Osteoblast (primary cell): Measurements from ENCODE around the gene MYH10. TPM values are rescaled to one million over a fixed set of nuclear protein-coding genes. Genes with fewer than 3 reads are reported as not detected.

Experiments
- DNase-seq: peaks from one replicate; pipeline ENCODE4 v3.0.0; 2011; ENCODE audit warnings: low spot score, mixed read lengths; ENCODE audit not compliant: insufficient read length; ENCODE audit errors: missing footprints
- H2AFZ ChIP-seq: 2 replicates; pipeline ENCODE4 v1.6.0; 2011; ENCODE audit warnings: mild to moderate bottlenecking, low read length
- H3K27ac ChIP-seq: 2 replicates; pipeline ENCODE4 v1.5.1; 2011; ENCODE audit warnings: mild to moderate bottlenecking, low read depth, low read length, moderate library complexity
- H3K27me3 ChIP-seq: 2 replicates; pipeline ENCODE4 v1.6.0; 2012; ENCODE audit warnings: mild to moderate bottlenecking, control low read depth, inconsistent platforms, low read length, moderate library complexity; ENCODE audit not compliant: insufficient read depth
- H3K36me3 ChIP-seq: 2 replicates; pipeline ENCODE4 v1.5.1; 2011; ENCODE audit warnings: mild to moderate bottlenecking, low read length, control low read depth, moderate library complexity; ENCODE audit not compliant: insufficient read depth
- H3K4me1 ChIP-seq: 2 replicates; pipeline ENCODE4 v1.5.1; 2011; ENCODE audit warnings: mild to moderate bottlenecking, low read length, control low read depth, moderate library complexity; ENCODE audit not compliant: insufficient read depth
- H3K4me2 ChIP-seq: 2 replicates; pipeline ENCODE4 v1.6.0; 2011; ENCODE audit warnings: mild to moderate bottlenecking, low read length; ENCODE audit not compliant: insufficient read depth
- H3K4me3 ChIP-seq: fragments of 200-600 bp; sonication (generic); 3 replicates; pipeline ENCODE4 v1.5.1; 2012; ENCODE audit warnings: mild to moderate bottlenecking, low read length, inconsistent platforms; ENCODE audit not compliant: insufficient read depth
- H3K79me2 ChIP-seq: 2 replicates; pipeline ENCODE4 v1.6.0; 2012; ENCODE audit warnings: mild to moderate bottlenecking, low read length, control low read depth, inconsistent platforms; ENCODE audit not compliant: insufficient read depth
- H3K9me3 ChIP-seq: 2 replicates; pipeline ENCODE4 v1.5.1; 2011; ENCODE audit warnings: low read depth, low read length, control low read depth
- H4K20me1 ChIP-seq: 2 replicates; pipeline ENCODE4 v1.6.0; 2012; ENCODE audit warnings: mild to moderate bottlenecking, low read length, control low read depth; ENCODE audit not compliant: insufficient read depth
- CTCF ChIP-seq: IDR thresholded peaks from 2 replicates; pipeline ENCODE4 v1.5.1; 2011; ENCODE audit warnings: mild to moderate bottlenecking, low read depth, low read length, moderate library complexity; ENCODE audit errors: extremely low read depth
- total RNA-seq: library from RNA; depleted of rRNA; stranded (reverse); fragments of >200 nt; gene quantifications from 2 replicates; pipeline ENCODE4 v1.2.3, GENCODE V29; 2012

The MYH10 gene
- total RNA-seq, 1 donor = 40.9 TPM

DNA sequence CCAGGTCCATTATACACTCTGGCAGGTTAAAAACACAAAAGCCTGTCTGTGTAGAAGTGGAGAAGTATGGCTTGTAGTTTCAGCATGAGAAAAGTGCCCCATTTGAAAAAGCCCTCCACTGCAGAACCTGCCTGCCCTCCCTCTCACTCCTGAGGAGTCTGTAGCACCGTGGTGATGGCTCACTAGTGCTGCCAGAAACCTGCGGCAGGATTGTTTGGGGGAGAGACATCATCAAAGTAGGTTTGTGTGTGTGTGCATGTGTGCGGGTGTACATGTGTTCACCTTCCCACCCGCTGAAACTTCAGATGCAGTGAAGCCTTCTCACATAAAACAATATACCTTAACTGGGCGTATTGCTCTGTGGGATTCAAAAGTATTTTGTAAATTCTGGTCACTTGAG is 168.0 kb downstream of the MYH10 start:
- Histone ChIP-seq H2AFZ (no peak overlapping the region), H4K20me1 (peaks cover 65% of the 10 kb centered on the region), H3K27me3 (no peaks in the 10 kb centered on the region), H3K9me3 (no peaks in the 10 kb centered on the region), H3K36me3 (peaks cover 79% of the 10 kb centered on the region), H3K4me3 (no peak overlapping the region), H3K27ac (peak overlapping the region; percentile 66), H3K79me2 (peaks cover 99% of the 10 kb centered on the region), H3K4me2 (no peak overlapping the region), H3K4me1 (peaks cover 10% of the 10 kb centered on the region)
- DNase-seq = no peak
- TF ChIP-seq CTCF = no peak

GRCh38 chr17:8459831-8460230 is 170.7 kb downstream of the MYH10 start:
- no peak overlapping the region for H3K4me3 ChIP-seq
- no peak overlapping the region for H2AFZ ChIP-seq
- no peaks in the 10 kb centered on the region for H3K27me3 ChIP-seq
- H3K27ac ChIP-seq = no peak overlapping the region
- peaks cover 8% of the 10 kb centered on the region for H3K4me1 ChIP-seq
- TF ChIP-seq CTCF = no peak
- no peak for DNase-seq
- H3K36me3 ChIP-seq = peaks cover 89% of the 10 kb centered on the region
- no peaks in the 10 kb centered on the region for H3K9me3 ChIP-seq
- H3K4me2 ChIP-seq = no peak overlapping the region
- H4K20me1 ChIP-seq = peaks cover 43% of the 10 kb centered on the region
- H3K79me2 ChIP-seq = peaks cover 93% of the 10 kb centered on the region

DNA sequence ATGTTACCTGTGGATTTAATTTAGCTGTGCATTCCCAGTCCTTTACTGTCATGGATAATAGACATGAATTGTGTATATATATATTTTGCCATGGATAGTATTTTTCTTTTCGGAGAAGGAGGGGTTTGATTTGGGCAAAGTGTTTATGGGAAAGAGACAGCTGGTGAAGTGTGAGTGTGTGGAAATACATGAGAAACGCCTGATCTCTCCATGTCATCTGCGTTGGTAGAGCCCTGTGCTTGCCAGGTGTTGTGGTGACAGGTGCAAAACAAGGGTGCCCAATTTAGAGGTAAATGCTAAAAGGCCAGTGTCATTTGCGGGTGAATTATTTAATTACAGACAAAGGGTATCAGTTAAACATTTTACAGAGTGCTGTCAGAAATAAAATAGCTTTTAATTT is 171.4 kb downstream of the MYH10 start:
- H3K4me3 ChIP-seq = no peak overlapping the region
- DNase-seq = no peak
- H3K9me3 ChIP-seq = no peaks in the 10 kb centered on the region
- TF ChIP-seq CTCF = no peak
- H3K79me2 ChIP-seq = peaks cover 91% of the 10 kb centered on the region
- peaks cover 8% of the 10 kb centered on the region for H3K4me1 ChIP-seq
- H3K4me2 ChIP-seq = no peak overlapping the region
- H2AFZ ChIP-seq = no peak overlapping the region
- H3K27ac ChIP-seq = no peak overlapping the region
- H3K36me3 ChIP-seq = peaks cover 89% of the 10 kb centered on the region
- H3K27me3 ChIP-seq = no peaks in the 10 kb centered on the region
- H4K20me1 ChIP-seq = peaks cover 36% of the 10 kb centered on the region

GRCh38 chr17:8458128-8458527 is 172.4 kb downstream of the MYH10 start:
- H3K36me3 ChIP-seq = peaks cover 92% of the 10 kb centered on the region

More at GRCh38 chr17:8458128-8458527, 172.4 kb downstream of the MYH10 start:
- H3K27me3 ChIP-seq = no peaks in the 10 kb centered on the region
- H3K79me2 ChIP-seq = peaks cover 84% of the 10 kb centered on the region
- H4K20me1 ChIP-seq = peaks cover 27% of the 10 kb centered on the region
- no peak for DNase-seq
- H2AFZ ChIP-seq = no peak overlapping the region
- H3K9me3 ChIP-seq = no peaks in the 10 kb centered on the region
- H3K4me2 ChIP-seq = no peak overlapping the region
- H3K4me3 ChIP-seq = no peak overlapping the region
- no peak for TF ChIP-seq CTCF
- H3K4me1 ChIP-seq = peaks cover 7% of the 10 kb centered on the region
- H3K27ac ChIP-seq = no peak overlapping the region
